Measurements from ENCODE around the gene PIAS2.

- TF ChIP-seq POLR2AphosphoS5 (IDR thresholded peaks at IDR 0.05; ENCODE audit: low read depth, low read length) (no peak), POU2F2 (IDR thresholded peaks at IDR 0.05; ENCODE audit: low read depth, low read length) (no peak), POLR2A (IDR thresholded peaks at IDR 0.05; ENCODE audit: low read depth, low read length) (no peak), TAF1 (IDR thresholded peaks at IDR 0.05; ENCODE audit: low read depth, low read length) (no peak), SPI1 (IDR thresholded peaks at IDR 0.05; ENCODE audit: low read depth, low read length) (no peak), PAX5 (IDR thresholded peaks at IDR 0.05; ENCODE audit: insufficient read depth, low read length, severe bottlenecking) (no peak)
Observed at GRCh38 chr18:46768166-46768921, 149.0 kb downstream of the PIAS2 start.

All from GM12891 (cell line).